ENCODE data around the gene SPATA31D3. TPM values are rescaled to one million over a fixed set of nuclear protein-coding genes. Genes with fewer than 3 reads are reported as not detected.
"Not testable (repeated sequence)": the region's sequence is repeated elsewhere in the genome, so short reads cannot be mapped to it uniquely, and the experiment has no call there.

The SPATA31D3 gene
- total RNA-seq, 1 experiment from 2014 or later = not detected

- DNase-seq (ENCODE audit: low spot score) = no peak
These were observed 35.9 kb downstream of the SPATA31D3 start for GRCh38 chr9:81979196-81979595.

- no peak for DNase-seq (ENCODE audit: low spot score)
These were observed 37.3 kb downstream of the SPATA31D3 start for GRCh38 chr9:81980568-81980967.

GRCh38 chr9:81981883-81982282 is 38.6 kb downstream of the SPATA31D3 start:
- no peak for DNase-seq (ENCODE audit: low spot score)

GRCh38 chr9:81984928-81985327 is 41.6 kb downstream of the SPATA31D3 start:
- no peak for DNase-seq (ENCODE audit: low spot score)

GRCh38 chr9:81986051-81986450 is 42.8 kb downstream of the SPATA31D3 start:
- no peak for DNase-seq (ENCODE audit: low spot score)

- DNase-seq (ENCODE audit: low spot score) = not testable (repeated sequence)
These were observed 45.2 kb downstream of the SPATA31D3 start, which contains the start of gene SPATA31D1 for GRCh38 chr9:81988472-81988871. Gene SPATA31D1 (plus strand): TSS chr9:81988772. CDS start chr9:81988819, 47 bp downstream.

GRCh38 chr9:81989700-81990099 is 46.4 kb downstream of the SPATA31D3 start:
- DNase-seq (ENCODE audit: low spot score) = no peak

- no peak for DNase-seq (ENCODE audit: low spot score)
These were observed 50.4 kb downstream of the SPATA31D3 start for GRCh38 chr9:81993656-81994055.

Other genes with a start within 250 kb of the SPATA31D3 start
- gene SPATA31D4, start 15.1 kb upstream of the SPATA31D3 start, total RNA-seq (2014; rRNA removed; shearing (Covaris generic)) = not detected in 2 replicates
- gene SPATA31D1, start 45.3 kb downstream of the SPATA31D3 start, total RNA-seq (2014; rRNA removed; shearing (Covaris generic)) = not detected in 2 replicates